GM21423 (cell line): ENCODE results near the gene VANGL1.

Source experiments
- ATAC-seq: cut with Tn5 transposase; IDR thresholded peaks from one replicate; pipeline ENCODE4 v1.9.1; 2021; ENCODE audit warnings: mild to moderate bottlenecking, moderate library complexity; ENCODE audit not compliant: unreplicated experiment

The VANGL1 gene

GRCh38 chr1:115701090-115701489, 59.3 kb downstream of the VANGL1 start:
- no peak for ATAC-seq

- ATAC-seq, result no peak
These were observed 61.2 kb downstream of the VANGL1 start for GRCh38 chr1:115702959-115703358.

GRCh38 chr1:115705085-115705951, 63.5 kb downstream of the VANGL1 start:
- ATAC-seq, result no peak

GRCh38 chr1:115705963-115706362, 64.2 kb downstream of the VANGL1 start:
- no peak for ATAC-seq

GRCh38 chr1:115706587-115707425, 65.0 kb downstream of the VANGL1 start:
- ATAC-seq, result no peak

- ATAC-seq, result no peak
These were observed 69.3 kb downstream of the VANGL1 start for GRCh38 chr1:115710859-115711624.

- ATAC-seq, result no peak
These were observed 71.3 kb downstream of the VANGL1 start for GRCh38 chr1:115712911-115713609.

- no peak for ATAC-seq
These were observed 72.1 kb downstream of the VANGL1 start for GRCh38 chr1:115713906-115714305.

GRCh38 chr1:115714572-115715141, 72.9 kb downstream of the VANGL1 start:
- no peak for ATAC-seq

GRCh38 chr1:115717541-115717940, 75.8 kb downstream of the VANGL1 start:
- no peak for ATAC-seq

GRCh38 chr1:115718011-115718754, 76.4 kb downstream of the VANGL1 start:
- ATAC-seq, result no peak

GRCh38 chr1:115719285-115719684, 77.5 kb downstream of the VANGL1 start:
- ATAC-seq, result no peak

GRCh38 chr1:115722221-115722620, 80.5 kb downstream of the VANGL1 start:
- ATAC-seq, result no peak

- ATAC-seq, result no peak
These were observed 82.0 kb downstream of the VANGL1 start for GRCh38 chr1:115723756-115724155.

- ATAC-seq, result no peak
These were observed 83.8 kb downstream of the VANGL1 start for GRCh38 chr1:115725600-115725999.

- ATAC-seq, result no peak
These were observed 84.4 kb downstream of the VANGL1 start for GRCh38 chr1:115726161-115726560.

GRCh38 chr1:115726570-115726969, 84.8 kb downstream of the VANGL1 start:
- ATAC-seq, result no peak

- no peak for ATAC-seq
These were observed 86.0 kb downstream of the VANGL1 start for GRCh38 chr1:115727706-115728249.

- no peak for ATAC-seq
These were observed 86.6 kb downstream of the VANGL1 start for GRCh38 chr1:115728341-115728740.
